Kidney glomerular epithelial cell (primary cell): Measurements from ENCODE around the gene NUCB1.

Experiments used
- DNase-seq: peaks from one replicate; lab custom pipeline; 2025; lab: John Stamatoyannopoulos, UW

Gene NUCB1

GRCh38 chr19:48935864-48936263, 35.8 kb downstream of the NUCB1 start:
- no peak for DNase-seq

- no peak for DNase-seq
These were observed 38.1 kb downstream of the NUCB1 start for GRCh38 chr19:48938256-48938655.

- no peak for DNase-seq
These were observed 40.8 kb downstream of the NUCB1 start for GRCh38 chr19:48940902-48941301.

- no peak for DNase-seq
These were observed 43.0 kb downstream of the NUCB1 start for GRCh38 chr19:48943081-48943480.

- no peak for DNase-seq
These were observed 45.3 kb downstream of the NUCB1 start for GRCh38 chr19:48945415-48945814.

GRCh38 chr19:48945817-48946216, 45.7 kb downstream of the NUCB1 start:
- no peak for DNase-seq

GRCh38 chr19:48946463-48947257, 46.5 kb downstream of the NUCB1 start:
- DNase-seq: no peak

- no peak for DNase-seq
These were observed 47.1 kb downstream of the NUCB1 start for GRCh38 chr19:48947258-48947542.

- no peak for DNase-seq
These were observed 50.0 kb downstream of the NUCB1 start for GRCh38 chr19:48950159-48950558.

- no peak for DNase-seq
These were observed 50.9 kb downstream of the NUCB1 start for GRCh38 chr19:48950830-48951519.

- no peak for DNase-seq
These were observed 53.0 kb downstream of the NUCB1 start for GRCh38 chr19:48953141-48953540.

- no peak for DNase-seq
These were observed 54.0 kb downstream of the NUCB1 start for GRCh38 chr19:48953990-48954594.

- peak; percentile 79 for DNase-seq
These were observed 54.6 kb downstream of the NUCB1 start, which contains the start of gene BAX for GRCh38 chr19:48954595-48955307. Gene BAX (plus strand): TSS chr19:48954875. CDS start chr19:48954929, 54 bp downstream.

GRCh38 chr19:48955308-48955958, 55.3 kb downstream of the NUCB1 start:
- no peak for DNase-seq

GRCh38 chr19:48958006-48958405, 57.9 kb downstream of the NUCB1 start:
- DNase-seq: no peak

- no peak for DNase-seq
These were observed 59.5 kb downstream of the NUCB1 start for GRCh38 chr19:48959341-48960239.

- no peak for DNase-seq
These were observed 61.0 kb downstream of the NUCB1 start for GRCh38 chr19:48961051-48961649.

- no peak for DNase-seq
These were observed 61.5 kb downstream of the NUCB1 start for GRCh38 chr19:48961673-48962028.

- no peak for DNase-seq
These were observed 62.1 kb downstream of the NUCB1 start for GRCh38 chr19:48962029-48962848.

GRCh38 chr19:48962849-48963165, 62.7 kb downstream of the NUCB1 start:
- DNase-seq: no peak
